GM12801 (cell line): ENCODE results near the gene TTC27.

Experiments used
- CTCF ChIP-seq: IDR thresholded peaks from one replicate; pipeline ENCODE4 v1.5.1; 2011; ENCODE audit warnings: control low read depth; ENCODE audit not compliant: insufficient read length; ENCODE audit errors: extremely low read depth

The TTC27 gene

GRCh38 chr2:32836933-32837332 lies 209.1 kb downstream of the TTC27 start:
- TF ChIP-seq CTCF: no peak

- no peak for TF ChIP-seq CTCF
These were observed 210.6 kb downstream of the TTC27 start for GRCh38 chr2:32838418-32838817.

GRCh38 chr2:32838949-32839348 lies 211.1 kb downstream of the TTC27 start:
- TF ChIP-seq CTCF: no peak

- TF ChIP-seq CTCF: no peak
These were observed 214.4 kb downstream of the TTC27 start for GRCh38 chr2:32841931-32842898.

- no peak for TF ChIP-seq CTCF
These were observed 215.8 kb downstream of the TTC27 start for GRCh38 chr2:32843699-32844098.

GRCh38 chr2:32844253-32844652 lies 216.4 kb downstream of the TTC27 start:
- TF ChIP-seq CTCF: no peak

GRCh38 chr2:32847734-32848133 lies 219.9 kb downstream of the TTC27 start:
- TF ChIP-seq CTCF: no peak
